K562 (cell line): ENCODE measurements around the gene GEMIN5. TPM values are rescaled to one million over a fixed set of nuclear protein-coding genes. Genes with fewer than 3 reads are reported as not detected.

Experiments used
- ATAC-seq: fragments of 200-7000 bp; cut with Tn5 transposase; 3 replicates; pipeline ENCODE4 v1.9.1; 2020; ENCODE audit warnings: moderate library complexity
- BruUV-seq: library from RNA; stranded (reverse); fragments of 400-500 nt; replicated peaks from 2 replicates; lab custom pipeline; 2021; lab: Mats Ljungman, UMichigan
- CTCF ChIA-PET: fragments of 300-600 bp; formaldehyde crosslinking; extraction: SDS; loops from one replicate; lab custom pipeline; 2021; ENCODE audit warnings: low intra/inter-chr PET ratio; lab: Yijun Ruan, JAX
- POLR2A ChIA-PET: fragments of 300-600, 350-650 bp; sonication (Branson Sonifier 250); formaldehyde crosslinking; extraction: SDS; loops from one replicate; lab custom pipeline; 2021; ENCODE audit warnings: antibody characterized with exemption, inconsistent platforms; lab: Yijun Ruan, JAX
- DNase-seq, 4 experiments: peaks; one replicate each; pipeline versions ENCODE4 v3.0.0 to v3.0.0-alpha.2; 2011 to 2018; ENCODE audit warnings: low spot score in 3 of 4, mixed read lengths in 3 of 4; ENCODE audit errors: extremely low read depth in 1 of 4
- FAIRE-seq: peaks from 2 replicates; lab custom pipeline; 2011; peaks lifted over from hg19 to GRCh38; lab: Jason Lieb, UNC
- H2AFZ ChIP-seq: 2 replicates; pipeline ENCODE4 v1.6.0; 2011; ENCODE audit warnings: low read depth, low read length, control low read depth, inconsistent platforms
- H3K27ac ChIP-seq: fragments of 200-600 bp; 3 replicates; pipeline ENCODE4 v1.8.0; 2011; ENCODE audit warnings: low read depth, mild to moderate bottlenecking, control low read depth, inconsistent platforms, low read length, moderate library complexity, mixed read lengths; ENCODE audit errors: extremely low read depth
- H3K27me3 ChIP-seq, 2 experiments: fragments of 300-600 bp in 1 of 2; 2 replicates in 1 of 2; 3 replicates in 1 of 2; pipeline versions ENCODE4 v1.6.0 to v1.8.0; 2011; ENCODE audit warnings: inconsistent platforms in 2 of 2, low read length in 2 of 2, mild to moderate bottlenecking in 1 of 2, mixed read lengths in 1 of 2, moderate library complexity in 1 of 2; ENCODE audit not compliant: control insufficient read depth in 2 of 2, insufficient read depth in 2 of 2
- H3K36me3 ChIP-seq: fragments of 300-600 bp; 3 replicates; pipeline ENCODE4 v1.8.0; 2011; ENCODE audit warnings: mild to moderate bottlenecking, low read length, inconsistent platforms; ENCODE audit not compliant: control insufficient read depth, insufficient read depth
- H3K4me1 ChIP-seq, 2 experiments: fragments of 200-600 bp in 1 of 2; replicated peaks in 1 of 2; 2 replicates in 1 of 2; 3 replicates in 1 of 2; pipeline versions ENCODE4 v1.5.1 to v1.8.0; 2011; ENCODE audit warnings: inconsistent platforms in 2 of 2, low read length in 2 of 2, mild to moderate bottlenecking in 1 of 2, mixed read lengths in 1 of 2, moderate library complexity in 1 of 2; ENCODE audit not compliant: control insufficient read depth in 2 of 2, insufficient read depth in 2 of 2
- H3K4me2 ChIP-seq: 2 replicates; pipeline ENCODE4 v1.6.1; 2011; ENCODE audit warnings: low read length, control low read depth, inconsistent platforms, mixed read lengths; ENCODE audit not compliant: insufficient read depth
- H3K4me3 ChIP-seq: fragments of 200-600 bp; sonication (generic), shearing (Covaris generic); 2 replicates; pipeline ENCODE4 v1.5.1; 2016; ENCODE audit warnings: control low read depth, inconsistent platforms
- H3K79me2 ChIP-seq: fragments of 200-600 bp; 3 replicates; pipeline ENCODE4 v1.8.0; 2011; ENCODE audit warnings: low read length, inconsistent platforms; ENCODE audit not compliant: control insufficient read depth, insufficient read depth
- H3K9ac ChIP-seq, 2 experiments: 2 replicates each; pipeline versions ENCODE4 v1.6.0 to v1.6.1; 2011; ENCODE audit warnings: low read depth in 2 of 2, low read length in 2 of 2, control low read depth in 1 of 2, inconsistent platforms in 1 of 2, mild to moderate bottlenecking in 1 of 2, mixed read lengths in 1 of 2; ENCODE audit not compliant: insufficient read depth in 1 of 2
- H3K9me1 ChIP-seq: one replicate; pipeline ENCODE4 v1.6.0; 2011; ENCODE audit warnings: inconsistent platforms, mild to moderate bottlenecking, low read length, moderate library complexity; ENCODE audit not compliant: control insufficient read depth, insufficient read depth
- H3K9me3 ChIP-seq: replicated peaks from 2 replicates; pipeline ENCODE4 v1.5.1; 2011; ENCODE audit warnings: low read depth, low read length, inconsistent platforms; ENCODE audit not compliant: control insufficient read depth, insufficient read depth
- H4K20me1 ChIP-seq: replicated peaks from 2 replicates; pipeline ENCODE4 v1.6.1; 2011; ENCODE audit warnings: low read length, inconsistent platforms, mixed read lengths; ENCODE audit not compliant: control insufficient read depth, insufficient read depth
- MCM2 ChIP-seq: fragments of 450-650 bp; IDR thresholded peaks from 2 replicates; pipeline ENCODE4 v1.6.1; 2017; ENCODE audit warnings: low read depth, mild to moderate bottlenecking
- NR2F6 ChIP-seq: fragments of 450-650 bp; formaldehyde crosslinking; IDR thresholded peaks from 2 replicates; pipeline ENCODE4 v1.4.0; 2020; ENCODE audit warnings: mild to moderate bottlenecking
- RBM25 ChIP-seq: fragments of 200-400 bp; formaldehyde crosslinking; IDR thresholded peaks from 2 replicates; pipeline ENCODE4 v1.6.1; 2018; ENCODE audit warnings: low read length, low read depth, moderate library complexity; ENCODE audit not compliant: severe bottlenecking
- RNF2 ChIP-seq: sonication (generic); IDR thresholded peaks from 2 replicates; pipeline ENCODE4 v1.6.1; 2016
- SIX5 ChIP-seq, 2 experiments: IDR thresholded peaks; 2 replicates each; pipeline ENCODE4 v1.6.1; 2011; ENCODE audit warnings: low read length in 2 of 2, borderline replicate concordance in 1 of 2, low read depth in 1 of 2, mild to moderate bottlenecking in 1 of 2, moderate library complexity in 1 of 2; ENCODE audit not compliant: insufficient read depth in 1 of 2
- ZKSCAN1 ChIP-seq: fragments of 150-350 bp; IDR thresholded peaks from 2 replicates; pipeline ENCODE4 v1.6.1; 2016; ENCODE audit warnings: low read depth, low read length
- ZNF121 ChIP-seq: sonication (generic); formaldehyde crosslinking; conservative IDR thresholded peaks from 2 replicates; pipeline ENCODE4 v1.8.0; 2022; ENCODE audit warnings: missing genetic modification reagents
- ZNF324 ChIP-seq: fragments of 250-450 bp; sonication (Bioruptor Pico); IDR thresholded peaks from 2 replicates; pipeline ENCODE4 v1.4.0; 2020; ENCODE audit warnings: mild to moderate bottlenecking
- WGBS: fragments of 100-300 bp; shearing (Covaris generic); methylation state at CpG from one replicate; pipeline ENCODE4 v1.1.6; 2016; ENCODE audit warnings: low coverage, mixed read lengths; ENCODE audit not compliant: insufficient coverage; ENCODE audit errors: missing lambda C conversion rate; 5-methylcytosine and 5-hydroxymethylcytosine counted together
- in situ Hi-C: fragments of 300-500 bp; cut with MboI; formaldehyde crosslinking; loops from 4 replicates; pipeline ENCODE4 v1.15.0; 2018; ENCODE audit warnings: inconsistent platforms, mixed read lengths
- intact Hi-C: fragments of 100-400 bp; cut with micrococcal nuclease; formaldehyde crosslinking; loops from 2 replicates; pipeline ENCODE4 v1.14.2; 2022
- polyA plus RNA-seq, 8 experiments: library from polyadenylated mRNA; depleted of rRNA in 4 of 8; stranded (reverse) in 5 of 8; unstranded in 3 of 8; fragments of >200 nt; fragmentation: Nextera tagmentation in 2 of 8; fragmentation: Illumina TruSeq in 1 of 8; extraction: Ambion mirVana in 2 of 8; extraction: Trizol in 1 of 8; gene quantifications; 2 replicates each; pipeline versions ENCODE4 v1.2.1 to v1.2.3, GENCODE V29; 2011 to 2014; ENCODE audit warnings: inconsistent platforms in 1 of 8, missing spikeins in 1 of 8
- total RNA-seq, 7 experiments: library from RNA; depleted of rRNA in 6 of 7; stranded (reverse); fragments of >200 nt in 6 of 7; fragmentation: Illumina TruSeq in 2 of 7; extraction: Trizol in 2 of 7; gene quantifications; 2 replicates each; pipeline versions ENCODE4 v1.2.1 to v1.2.3, GENCODE V29; 2011 to 2021; ENCODE audit warnings: low replicate concordance in 1 of 7
- TF ChIP-seq, protein P1 (sequence below), 2 experiments: fragments of 450-650 bp in 1 of 2; sonication (generic) in 1 of 2; formaldehyde crosslinking; conservative IDR thresholded peaks; 2 replicates each; pipeline versions ENCODE4 v1.4.0 to v1.8.1; 2020 to 2022; ENCODE audit warnings: mild to moderate bottlenecking in 1 of 2, missing genetic modification reagents in 1 of 2

GEMIN5 gene
- total and polyA plus RNA-seq, 9 of the 15 experiments (the other 6 are each of a cell fraction or from before 2014, with no cell fraction given) = 10.3 to 48.2 (median 34.7) TPM

DNA sequence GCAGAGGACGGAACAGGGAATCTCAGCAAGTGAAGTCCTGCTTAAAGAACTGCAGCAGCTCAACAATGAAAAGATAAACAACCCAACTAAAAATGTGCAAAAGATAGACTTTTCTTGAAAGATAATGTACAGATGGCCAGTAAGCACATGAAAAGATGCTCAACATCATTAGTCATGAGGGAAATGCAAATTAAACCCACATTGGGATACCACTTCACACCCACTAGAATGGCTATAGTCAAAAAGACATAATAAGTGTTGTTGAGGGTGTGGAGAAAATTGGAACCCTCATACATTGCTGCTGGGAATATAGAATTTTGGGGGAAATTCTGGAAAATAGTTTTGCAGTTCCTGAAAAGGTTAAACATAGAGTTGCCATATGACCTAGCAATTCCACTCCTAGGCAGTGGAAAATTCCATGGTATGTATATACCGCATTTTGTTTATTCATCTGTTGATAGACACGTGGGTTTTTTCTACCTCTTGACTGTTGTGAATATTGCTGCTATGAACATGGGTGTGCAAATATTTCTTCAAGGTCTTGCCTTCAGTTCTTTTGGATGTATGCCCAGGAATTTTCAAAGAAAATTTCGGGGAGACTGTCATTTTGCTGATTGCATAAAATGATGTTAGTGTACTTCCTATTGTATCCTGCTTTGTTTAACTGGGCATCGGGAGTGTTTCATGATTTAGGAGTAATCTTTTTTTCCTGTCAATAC is 72.4 kb downstream of the GEMIN5 start (continued):
- no peak for TF ChIP-seq RBM25
- TF ChIP-seq SIX5 (IDR thresholded peaks at IDR 0.05; ENCODE audit: borderline replicate concordance in 1 of 2, insufficient read depth in 1 of 2, low read depth in 1 of 2, low read length in 2 of 2) = no peak
- TF ChIP-seq MCM2 = no peak
- no peak for TF ChIP-seq ZKSCAN1
- TF ChIP-seq NR2F6 (CRISPR knock-in tag) = no peak

DNA sequence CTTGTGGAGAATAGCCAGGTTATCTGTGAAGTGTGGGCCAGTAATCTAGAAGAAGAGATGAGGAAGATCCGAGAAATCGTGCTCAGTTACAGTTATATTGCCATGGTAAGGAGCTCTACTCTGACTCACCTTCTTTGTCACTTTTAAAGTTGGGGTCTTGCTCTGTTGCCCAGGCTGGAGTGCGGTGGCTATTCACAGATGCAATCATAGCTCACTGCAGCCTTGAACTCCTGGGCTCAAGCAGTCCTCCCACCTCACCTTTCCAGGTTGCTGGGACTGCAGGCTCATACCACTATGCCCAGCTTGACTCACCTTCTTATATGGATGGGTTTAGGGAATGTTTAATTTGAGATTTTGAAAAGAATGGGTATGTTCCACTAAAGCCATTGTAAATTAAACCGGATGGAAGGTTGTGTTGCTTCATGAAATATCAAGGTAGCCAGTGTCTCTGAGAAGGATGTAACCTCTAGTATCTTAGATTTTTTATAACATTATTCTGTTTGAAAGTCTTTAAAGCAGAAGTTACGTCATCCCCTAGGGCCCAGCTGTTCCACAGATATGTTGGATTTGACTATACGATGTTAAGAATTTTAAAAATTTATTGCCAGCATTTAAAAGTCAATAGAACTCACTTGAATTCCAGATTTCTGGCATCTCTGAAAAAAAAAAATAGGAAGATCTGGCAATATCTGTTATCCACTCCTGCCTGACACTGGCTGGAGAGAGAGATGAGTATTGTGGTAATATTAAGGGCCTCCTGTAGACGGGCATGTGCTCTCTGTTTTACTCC is 74.5 kb downstream of the GEMIN5 start:
- CTCF ChIA-PET = interaction anchor here (0.6 kb wide), 1 partner anchor 213 kb away, joined by 3 read pairs; no protein-coding TSS in a partner anchor
- Histone ChIP-seq H3K9ac (no peak overlapping the region), H2AFZ (no peak overlapping the region), H3K27me3 (no peaks in the 10 kb centered on the region)
- DNase-seq = no peak
- in situ Hi-C loops = no loop called here
- TF ChIP-seq RNF2 (no peak), ZNF324 (no peak), ZNF121 (CRISPR knock-in tag) (peak; percentile 77), RBM25 (peak; percentile 14)
- TF ChIP-seq, protein P1, sequence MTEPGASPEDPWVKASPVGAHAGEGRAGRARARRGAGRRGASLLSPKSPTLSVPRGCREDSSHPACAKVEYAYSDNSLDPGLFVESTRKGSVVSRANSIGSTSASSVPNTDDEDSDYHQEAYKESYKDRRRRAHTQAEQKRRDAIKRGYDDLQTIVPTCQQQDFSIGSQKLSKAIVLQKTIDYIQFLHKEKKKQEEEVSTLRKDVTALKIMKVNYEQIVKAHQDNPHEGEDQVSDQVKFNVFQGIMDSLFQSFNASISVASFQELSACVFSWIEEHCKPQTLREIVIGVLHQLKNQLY (CRISPR knock-in tag; conservative IDR thresholded peaks at IDR 0.05) = no peak
- TF ChIP-seq, all 486 proteins: peak for 2
- intact Hi-C loops = no loop called here
- Histone ChIP-seq H3K4me1 (peaks cover 7 to 10% of the 10 kb centered on the region in 2 experiments; a peak in 4 of 5 replicates), H3K9me3 (no peaks in the 10 kb centered on the region), H3K9me1 (no peaks in the 10 kb centered on the region), H3K79me2 (peaks cover 72% of the 10 kb centered on the region), H4K20me1 (no peaks in the 10 kb centered on the region; the same call in 1 of the 2 replicates), H3K4me2 (no peak overlapping the region), H3K4me3 (no peak overlapping the region), H3K27ac (no peak overlapping the region), H3K36me3 (peaks cover 59% of the 10 kb centered on the region)
- BruUV-seq = no TSS peak
- FAIRE-seq (no peak), ATAC-seq (no peak)
- POLR2A ChIA-PET = interaction anchor here (0.5 to 0.9 kb wide), 4 partner anchors 14 to 209 kb away, joined by 3 read pairs; no protein-coding TSS in a partner anchor
- 98% methylated on average over 7 of the region's 7 CpGs for WGBS
